OCI-LY1 (cell line): ENCODE results near the gene PCDHGB5.
"Not testable (repeated sequence)": the region's sequence is repeated elsewhere in the genome, so short reads cannot be mapped to it uniquely, and the experiment has no call there.

ENCODE experiments used
- EZH2 ChIP-seq: fragments of 200-600 bp; sonication (generic), shearing (Covaris generic); IDR thresholded peaks from 2 replicates; pipeline ENCODE4 v1.8.0; 2017; ENCODE audit warnings: borderline replicate concordance, mixed run types, mild to moderate bottlenecking, antibody characterized with exemption, low read length, moderate library complexity, mixed read lengths
- TF ChIP-seq, protein P1 (sequence below): fragments of 200-600 bp; sonication (generic), shearing (Covaris generic); IDR thresholded peaks from 2 replicates; pipeline ENCODE4 v1.5.1; 2017; ENCODE audit warnings: mild to moderate bottlenecking, antibody characterized with exemption, low read length, moderate library complexity, mixed read lengths

DNA sequence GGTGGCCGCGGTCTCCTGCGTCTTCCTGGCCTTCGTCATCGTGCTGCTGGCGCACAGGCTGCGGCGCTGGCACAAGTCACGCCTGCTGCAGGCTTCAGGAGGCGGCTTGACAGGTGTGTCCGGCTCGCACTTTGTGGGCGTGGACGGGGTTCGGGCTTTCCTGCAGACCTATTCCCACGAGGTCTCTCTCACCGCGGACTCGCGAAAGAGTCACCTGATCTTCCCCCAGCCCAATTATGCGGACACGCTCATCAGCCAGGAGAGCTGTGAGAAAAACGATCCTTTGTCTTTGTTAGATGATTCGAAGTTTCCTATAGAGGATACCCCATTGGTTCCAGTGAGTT is 17.5 kb downstream of the PCDHGB5 start:
- TF ChIP-seq, protein P1, sequence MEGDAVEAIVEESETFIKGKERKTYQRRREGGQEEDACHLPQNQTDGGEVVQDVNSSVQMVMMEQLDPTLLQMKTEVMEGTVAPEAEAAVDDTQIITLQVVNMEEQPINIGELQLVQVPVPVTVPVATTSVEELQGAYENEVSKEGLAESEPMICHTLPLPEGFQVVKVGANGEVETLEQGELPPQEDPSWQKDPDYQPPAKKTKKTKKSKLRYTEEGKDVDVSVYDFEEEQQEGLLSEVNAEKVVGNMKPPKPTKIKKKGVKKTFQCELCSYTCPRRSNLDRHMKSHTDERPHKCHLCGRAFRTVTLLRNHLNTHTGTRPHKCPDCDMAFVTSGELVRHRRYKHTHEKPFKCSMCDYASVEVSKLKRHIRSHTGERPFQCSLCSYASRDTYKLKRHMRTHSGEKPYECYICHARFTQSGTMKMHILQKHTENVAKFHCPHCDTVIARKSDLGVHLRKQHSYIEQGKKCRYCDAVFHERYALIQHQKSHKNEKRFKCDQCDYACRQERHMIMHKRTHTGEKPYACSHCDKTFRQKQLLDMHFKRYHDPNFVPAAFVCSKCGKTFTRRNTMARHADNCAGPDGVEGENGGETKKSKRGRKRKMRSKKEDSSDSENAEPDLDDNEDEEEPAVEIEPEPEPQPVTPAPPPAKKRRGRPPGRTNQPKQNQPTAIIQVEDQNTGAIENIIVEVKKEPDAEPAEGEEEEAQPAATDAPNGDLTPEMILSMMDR: not testable (repeated sequence)
- not testable (repeated sequence) for TF ChIP-seq EZH2
